SU-DHL-6 (cell line): ENCODE results near the gene PIGH.

Experiments used
- H2AFZ ChIP-seq: fragments of 200-600 bp; sonication (generic); 2 replicates; pipeline ENCODE4 v1.6.1; 2014; ENCODE audit warnings: low read depth, mild to moderate bottlenecking, moderate library complexity, mixed read lengths, antibody characterized with exemption, low read length; ENCODE audit not compliant: severe bottlenecking
- H3F3A ChIP-seq: fragments of 200-600 bp; shearing (Covaris generic); 2 replicates; pipeline ENCODE4 v1.6.0; 2016; ENCODE audit warnings: antibody characterized with exemption, mild to moderate bottlenecking; ENCODE audit not compliant: insufficient read depth
- H3K27ac ChIP-seq: fragments of 200-600 bp; sonication (generic); 2 replicates; pipeline ENCODE4 v1.5.1; 2016; ENCODE audit warnings: low read depth, mild to moderate bottlenecking, low read length, moderate library complexity, mixed read lengths
- H3K27me3 ChIP-seq: fragments of 200-600 bp; sonication (generic), shearing (Covaris generic); 2 replicates; pipeline ENCODE4 v1.6.0; 2014; ENCODE audit warnings: mild to moderate bottlenecking, low read length
- H3K36me3 ChIP-seq: fragments of 200-600 bp; sonication (generic); 2 replicates; pipeline ENCODE4 v1.6.1; 2014; ENCODE audit warnings: mild to moderate bottlenecking, low read length, mixed read lengths
- H3K4me2 ChIP-seq: fragments of 300-600, 200-600 bp; shearing (Covaris generic), sonication (generic); 2 replicates; pipeline ENCODE4 v1.6.0; 2014; ENCODE audit warnings: low read length, low read depth, mild to moderate bottlenecking; ENCODE audit not compliant: poor library complexity, severe bottlenecking
- H3K4me3 ChIP-seq: fragments of 200-600 bp; sonication (generic); 2 replicates; pipeline ENCODE4 v1.5.1; 2014; ENCODE audit warnings: antibody characterized with exemption, low read length, mild to moderate bottlenecking, mixed read lengths; ENCODE audit not compliant: insufficient read depth, poor library complexity, severe bottlenecking
- H3K79me2 ChIP-seq: fragments of 200-600 bp; sonication (generic); 2 replicates; pipeline ENCODE4 v1.6.1; 2014; ENCODE audit warnings: mild to moderate bottlenecking, low read length, moderate library complexity; ENCODE audit not compliant: insufficient read depth
- H3K9ac ChIP-seq: fragments of 200-600 bp; sonication (generic); 2 replicates; pipeline ENCODE4 v1.7.0; 2014; ENCODE audit warnings: mild to moderate bottlenecking, low read length
- H3K9me2 ChIP-seq: fragments of 200-600 bp; sonication (generic); replicated peaks from 2 replicates; pipeline ENCODE4 v1.6.1; 2014; ENCODE audit warnings: low read length; ENCODE audit not compliant: insufficient read depth
- H3K9me3 ChIP-seq: fragments of 200-600 bp; sonication (generic); 2 replicates; pipeline ENCODE4 v1.6.1; 2014; ENCODE audit warnings: low read length, mixed read lengths; ENCODE audit not compliant: insufficient read depth
- H4K20me1 ChIP-seq: fragments of 200-600 bp; sonication (generic); 2 replicates; pipeline ENCODE4 v1.6.1; 2014; ENCODE audit warnings: low read depth, mild to moderate bottlenecking, antibody characterized with exemption, low read length, moderate library complexity, mixed read lengths
- EZH2phosphoT487 ChIP-seq: fragments of 200-600 bp; sonication (generic), shearing (Covaris generic); conservative IDR thresholded peaks from 2 replicates; pipeline ENCODE4 v1.6.1; 2018; ENCODE audit warnings: mild to moderate bottlenecking, antibody characterized with exemption, low read length, moderate library complexity, mixed read lengths
- TF ChIP-seq, protein P1 (sequence below): fragments of 200-600 bp; sonication (generic); IDR thresholded peaks from one replicate; pipeline ENCODE4 v1.5.1; 2017; ENCODE audit warnings: antibody characterized with exemption, mild to moderate bottlenecking, low read length, moderate library complexity; ENCODE audit not compliant: insufficient read depth, poor library complexity, severe bottlenecking

PIGH gene

DNA sequence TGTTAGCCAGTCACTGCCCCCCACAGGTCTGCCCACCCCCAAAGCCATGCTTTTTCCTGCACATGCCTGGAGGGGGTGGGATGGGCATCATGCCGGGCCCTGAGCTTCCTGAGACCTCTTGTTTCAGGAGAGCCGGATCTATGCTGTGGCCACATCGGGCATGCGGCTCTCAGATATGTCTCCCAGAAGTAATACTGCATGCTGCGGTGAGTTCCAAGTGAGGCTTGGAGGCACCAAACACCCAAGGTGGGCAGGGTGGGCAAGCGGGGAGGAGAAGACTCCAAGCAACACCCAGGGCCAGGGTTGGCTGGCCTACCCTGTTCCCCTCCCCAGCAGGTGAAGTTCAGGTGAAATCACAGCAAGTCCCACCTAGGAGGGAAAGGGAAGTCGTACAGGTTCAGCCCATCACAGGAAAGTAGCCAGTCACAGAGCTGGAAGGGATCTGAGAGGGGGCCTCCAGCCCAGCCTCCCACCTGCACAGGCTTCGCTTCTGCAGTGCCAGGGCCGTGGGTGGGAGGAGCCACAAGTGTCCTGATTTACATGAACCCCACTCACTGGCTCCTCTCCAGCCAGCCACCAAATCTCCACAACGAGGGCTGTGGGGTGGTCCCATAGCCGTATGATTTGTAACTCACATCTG, 30.9 kb downstream of the PIGH start:
- H3K27me3 ChIP-seq, result no peaks in the 10 kb centered on the region
- H2AFZ ChIP-seq, result no peak overlapping the region
- no peaks in the 10 kb centered on the region for H3K9me2 ChIP-seq
- no peak overlapping the region for H3K27ac ChIP-seq
- no peak overlapping the region for H3K4me2 ChIP-seq
- no peaks in the 10 kb centered on the region for H3K9me3 ChIP-seq
- H4K20me1 ChIP-seq, result no peaks in the 10 kb centered on the region
- H3K4me3 ChIP-seq, result no peak overlapping the region
- no peak for TF ChIP-seq EZH2phosphoT487
- TF ChIP-seq, protein P1, sequence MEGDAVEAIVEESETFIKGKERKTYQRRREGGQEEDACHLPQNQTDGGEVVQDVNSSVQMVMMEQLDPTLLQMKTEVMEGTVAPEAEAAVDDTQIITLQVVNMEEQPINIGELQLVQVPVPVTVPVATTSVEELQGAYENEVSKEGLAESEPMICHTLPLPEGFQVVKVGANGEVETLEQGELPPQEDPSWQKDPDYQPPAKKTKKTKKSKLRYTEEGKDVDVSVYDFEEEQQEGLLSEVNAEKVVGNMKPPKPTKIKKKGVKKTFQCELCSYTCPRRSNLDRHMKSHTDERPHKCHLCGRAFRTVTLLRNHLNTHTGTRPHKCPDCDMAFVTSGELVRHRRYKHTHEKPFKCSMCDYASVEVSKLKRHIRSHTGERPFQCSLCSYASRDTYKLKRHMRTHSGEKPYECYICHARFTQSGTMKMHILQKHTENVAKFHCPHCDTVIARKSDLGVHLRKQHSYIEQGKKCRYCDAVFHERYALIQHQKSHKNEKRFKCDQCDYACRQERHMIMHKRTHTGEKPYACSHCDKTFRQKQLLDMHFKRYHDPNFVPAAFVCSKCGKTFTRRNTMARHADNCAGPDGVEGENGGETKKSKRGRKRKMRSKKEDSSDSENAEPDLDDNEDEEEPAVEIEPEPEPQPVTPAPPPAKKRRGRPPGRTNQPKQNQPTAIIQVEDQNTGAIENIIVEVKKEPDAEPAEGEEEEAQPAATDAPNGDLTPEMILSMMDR, result no peak
- H3K9ac ChIP-seq, result no peak overlapping the region
- no peaks in the 10 kb centered on the region for H3F3A ChIP-seq
- no peaks in the 10 kb centered on the region for H3K36me3 ChIP-seq
- no peaks in the 10 kb centered on the region for H3K79me2 ChIP-seq

DNA sequence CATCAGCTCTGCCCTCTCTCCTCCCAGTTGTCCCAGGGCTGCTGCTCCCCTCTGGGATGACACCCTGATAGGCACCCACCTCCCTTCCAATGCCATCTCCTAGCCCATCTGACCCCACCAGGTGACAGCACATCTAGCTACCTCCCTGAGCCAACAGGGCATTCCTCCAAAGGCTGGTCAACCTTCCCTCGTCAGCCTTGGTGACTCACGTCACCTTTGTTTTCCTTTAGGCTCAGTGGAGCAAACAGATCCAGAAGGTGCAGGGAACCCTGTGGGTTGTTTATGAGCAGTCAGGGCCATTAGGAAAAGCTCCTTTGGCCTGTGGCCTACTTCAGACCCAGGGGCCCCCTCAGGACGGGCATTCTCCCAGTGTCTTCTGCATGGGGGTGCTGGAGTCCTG, 32.4 kb downstream of the PIGH start:
- H2AFZ ChIP-seq, result no peak overlapping the region
- H3F3A ChIP-seq, result no peaks in the 10 kb centered on the region
- H3K36me3 ChIP-seq, result no peaks in the 10 kb centered on the region
- TF ChIP-seq, protein P1, result no peak
- no peak for TF ChIP-seq EZH2phosphoT487
- no peaks in the 10 kb centered on the region for H4K20me1 ChIP-seq
- no peaks in the 10 kb centered on the region for H3K9me2 ChIP-seq
- no peak overlapping the region for H3K4me2 ChIP-seq
- no peaks in the 10 kb centered on the region for H3K79me2 ChIP-seq
- no peak overlapping the region for H3K9ac ChIP-seq
- H3K9me3 ChIP-seq, result no peaks in the 10 kb centered on the region
- H3K4me3 ChIP-seq, result no peak overlapping the region
- no peak overlapping the region for H3K27ac ChIP-seq
- H3K27me3 ChIP-seq, result no peaks in the 10 kb centered on the region

DNA sequence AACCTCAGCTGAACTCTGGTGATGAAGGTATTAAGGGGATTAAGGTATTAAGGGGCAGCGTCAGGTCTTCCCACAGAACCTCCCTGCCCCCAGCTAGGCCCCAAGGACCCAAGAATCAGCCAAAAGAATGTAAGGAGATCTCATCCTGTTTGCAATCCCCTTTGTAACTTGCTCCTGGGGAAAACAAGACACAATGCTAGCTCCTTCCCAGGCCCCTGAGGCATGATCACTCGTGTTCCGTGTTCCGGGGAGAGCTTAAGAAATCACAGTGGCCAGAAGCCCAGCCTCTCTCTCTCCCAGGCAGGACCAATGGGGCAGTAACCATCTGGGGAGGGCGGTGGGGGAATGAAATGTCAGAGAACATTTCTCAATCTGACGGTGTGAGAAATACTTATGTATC, 33.2 kb downstream of the PIGH start:
- Histone ChIP-seq H2AFZ (no peak overlapping the region), H3K79me2 (no peaks in the 10 kb centered on the region), H3K27ac (no peak overlapping the region), H3K9me2 (no peaks in the 10 kb centered on the region), H3F3A (no peaks in the 10 kb centered on the region), H4K20me1 (no peaks in the 10 kb centered on the region), H3K9ac (no peak overlapping the region), H3K4me2 (no peak overlapping the region), H3K9me3 (no peaks in the 10 kb centered on the region), H3K36me3 (no peaks in the 10 kb centered on the region), H3K27me3 (no peaks in the 10 kb centered on the region), H3K4me3 (no peak overlapping the region)
- no peak for TF ChIP-seq EZH2phosphoT487
- TF ChIP-seq, protein P1, result no peak
